Right lobe of liver (tissue), 6 donors: ENCODE data around the gene SPHK1. TPM values are rescaled to one million over a fixed set of nuclear protein-coding genes. Genes with fewer than 3 reads are reported as not detected.

Source experiments
- ATAC-seq, 4 donors: fragments of 200-7000 bp; cut with Tn5 transposase; one replicate each; pipeline ENCODE4 v1.9.1; 2020; ENCODE audit warnings: mild to moderate bottlenecking in 4 of 4, moderate library complexity in 4 of 4
- DNase-seq, 3 donors: peaks; one replicate each; pipeline ENCODE4 v3.0.0-alpha.2; 2020
- H3K27ac ChIP-seq, 3 donors: fragments of 200-600 bp; one replicate each; pipeline ENCODE4 v1.8.0; 2022
- H3K27me3 ChIP-seq, 2 donors: fragments of 200-600 bp; one replicate each; pipeline ENCODE4 v1.8.0; 2022
- H3K36me3 ChIP-seq, 4 donors: fragments of 200-600 bp; sonication (generic) in 1 of 4; one replicate each; pipeline versions ENCODE4 v1.5.1 to v1.8.0; 2017 to 2022; ENCODE audit warnings: control low read depth in 1 of 4
- H3K4me1 ChIP-seq, 4 donors: fragments of 200-600 bp; sonication (generic) in 1 of 4; one replicate each; pipeline versions ENCODE4 v1.5.1 to v1.8.0; 2017 to 2022; ENCODE audit warnings: control low read depth in 1 of 4
- H3K4me3 ChIP-seq, 3 donors: fragments of 200-600 bp; one replicate each; pipeline ENCODE4 v1.8.0; 2022
- H3K9me3 ChIP-seq, 4 donors: fragments of 200-600 bp; sonication (generic) in 1 of 4; one replicate each; pipeline versions ENCODE4 v1.5.1 to v1.8.0; 2017 to 2022; ENCODE audit warnings: control low read depth in 1 of 4
- CTCF ChIP-seq, 4 donors: fragments of 200-600 bp in 3 of 4; fragments of 450-650 bp in 1 of 4; IDR thresholded peaks; one replicate each; pipeline versions ENCODE4 v1.5.1 to v1.8.0; 2016 to 2022; ENCODE audit warnings: antibody characterized with exemption in 4 of 4, mild to moderate bottlenecking in 2 of 4
- POLR2A ChIP-seq: fragments of 450-650 bp; IDR thresholded peaks from one replicate; pipeline ENCODE4 v1.6.1; 2017; ENCODE audit warnings: antibody characterized with exemption, mild to moderate bottlenecking
- WGBS: methylation state at CpG from one replicate; pipeline ENCODE4 v1.1.6; 2018; ENCODE audit warnings: low coverage, low lambda C conversion rate; ENCODE audit not compliant: insufficient coverage; ENCODE audit errors: missing lambda C conversion rate; 5-methylcytosine and 5-hydroxymethylcytosine counted together
- intact Hi-C, 2 donors: fragments of 100-400 bp; cut with DNase I; formaldehyde crosslinking; loops; one replicate each; pipeline versions ENCODE4 v1.11.2 to v1.14.1; 2022
- total RNA-seq, 6 experiments: library from RNA; depleted of rRNA in 2 of 6; stranded (reverse); fragments of >200 nt in 2 of 6; fragmentation: NEBNext Ultra II Directional in 3 of 6; extraction: Animal tissue kit (Norgen Biotek cat#: 25700) in 3 of 6; gene quantifications; one replicate each; pipeline versions ENCODE4 v1.1.0 to v1.2.4, GENCODE V29; 2016 to 2023
- donor health status: DM: no; HTN: yes; CAD: no.
- donor health status: DM: no; HTN: no; CAD: no.
- donor health status: DM: no; HTN: no; CAD: no.
- donor health status: DM: no; HTN: yes; CAD: no.
- donor health status: DM: no; HTN: yes; CAD: no.

SPHK1 gene
- total RNA-seq, 6 experiments from 2014 or later: 0.35 to 2.6 (median 1.5) TPM

DNA sequence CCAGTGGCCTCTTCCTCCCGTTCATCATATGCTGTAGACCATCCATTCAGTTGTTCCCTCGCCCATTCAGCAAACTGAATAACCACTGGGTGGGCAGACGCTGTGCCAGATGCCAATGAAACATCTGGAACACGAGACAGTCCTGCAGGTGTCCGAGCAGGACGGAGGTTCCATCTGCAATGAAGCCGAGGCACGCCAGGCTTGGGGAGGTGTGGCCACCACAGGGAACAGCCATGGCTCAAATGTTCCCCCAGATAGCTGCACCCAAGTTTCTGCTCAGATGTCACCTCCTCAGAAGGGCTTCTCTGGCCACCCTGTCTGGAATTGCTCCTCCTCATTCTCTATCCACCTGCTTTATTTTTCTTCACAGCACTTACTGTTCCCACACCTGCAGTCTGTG, 38.0 kb downstream of the SPHK1 start:
- Histone ChIP-seq H3K9me3 (no peaks in the 10 kb centered on the region), H3K27me3 (no peaks in the 10 kb centered on the region), H3K4me1 (peaks cover 0 to under 1% (median 0%) of the 10 kb centered on the region in 4 donors), H3K36me3 (no peaks in the 10 kb centered on the region), H3K4me3 (no peak overlapping the region), H3K27ac (no peak overlapping the region)
- TF ChIP-seq CTCF (IDR thresholded peaks at IDR 0.05): no peak
- no peak for TF ChIP-seq POLR2A
- intact Hi-C loops: no loop called here
- DNase-seq (no peak), ATAC-seq (no peak)
- 100% methylated on average over 3 of the region's 8 CpGs for WGBS

- intact Hi-C loops: no loop called here
- DNase-seq (no peak), ATAC-seq (no peak)
- H3K27ac ChIP-seq: no peak overlapping the region
- peaks cover 0 to 5% (median 0%) of the 10 kb centered on the region in 4 donors for H3K4me1 ChIP-seq
- no peaks in the 10 kb centered on the region for H3K9me3 ChIP-seq
- H3K36me3 ChIP-seq: no peaks in the 10 kb centered on the region
- 92% methylated on average over 5 of the region's 6 CpGs for WGBS
- no peak for TF ChIP-seq POLR2A
- H3K27me3 ChIP-seq: no peaks in the 10 kb centered on the region
- no peak overlapping the region for H3K4me3 ChIP-seq
Measured at GRCh38 chr17:76422860-76423259, 38.5 kb downstream of the SPHK1 start.

DNA sequence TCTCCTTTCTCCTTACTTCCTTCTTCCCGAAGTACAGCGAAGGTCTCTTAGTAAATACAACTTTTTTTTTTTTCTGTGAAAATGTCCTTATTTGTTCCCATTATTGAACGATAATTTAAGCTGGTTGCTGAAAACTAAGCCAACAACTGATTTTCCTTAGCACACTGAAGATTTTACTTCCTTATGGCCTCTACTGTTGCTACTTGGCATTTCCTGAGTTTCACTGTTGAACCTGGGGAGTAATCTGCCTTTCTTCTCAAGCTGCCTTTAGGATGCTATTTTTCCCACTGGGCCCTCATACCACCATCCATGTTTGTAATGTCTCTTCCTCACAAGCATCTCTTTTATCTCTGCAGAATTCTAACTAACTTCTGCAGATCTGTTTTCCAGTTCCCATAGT, 42.4 kb downstream of the SPHK1 start:
- no peaks in the 10 kb centered on the region for H3K36me3 ChIP-seq
- no peak overlapping the region for H3K27ac ChIP-seq
- H3K27me3 ChIP-seq: no peaks in the 10 kb centered on the region
- DNase-seq: no peak
- ATAC-seq: no peak
- H3K4me3 ChIP-seq: no peak overlapping the region
- WGBS: 93% methylated on average over 3 of the region's 3 CpGs
- TF ChIP-seq POLR2A (no peak), CTCF (IDR thresholded peaks at IDR 0.05) (no peak)
- H3K9me3 ChIP-seq: no peaks in the 10 kb centered on the region
- peaks cover 0 to 11% (median 0%) of the 10 kb centered on the region in 4 donors for H3K4me1 ChIP-seq
- intact Hi-C loops: no loop called here

- ATAC-seq: peak in 2 of 4 donors; percentile 54 to 55
- H3K27me3 ChIP-seq: no peaks in the 10 kb centered on the region
- no peak for DNase-seq
- intact Hi-C loops: no loop called here
- H3K4me1 ChIP-seq: peaks cover 0 to 11% (median 0%) of the 10 kb centered on the region in 4 donors
- H3K9me3 ChIP-seq: no peaks in the 10 kb centered on the region
- no peak for TF ChIP-seq CTCF (IDR thresholded peaks at IDR 0.05)
- TF ChIP-seq POLR2A: no peak
- H3K36me3 ChIP-seq: no peaks in the 10 kb centered on the region
- no peak overlapping the region for H3K4me3 ChIP-seq
- WGBS: 62% methylated on average over 8 of the region's 8 CpGs
- no peak overlapping the region for H3K27ac ChIP-seq
Measured at GRCh38 chr17:76427501-76428231, 43.3 kb downstream of the SPHK1 start.

- no peaks in the 10 kb centered on the region for H3K27me3 ChIP-seq
Measured at GRCh38 chr17:76428511-76428910, 44.1 kb downstream of the SPHK1 start.

More at GRCh38 chr17:76428511-76428910, 44.1 kb downstream of the SPHK1 start:
- intact Hi-C loops: no loop called here
- 90% methylated on average over 1 of the region's 1 CpG for WGBS
- H3K4me3 ChIP-seq: no peak overlapping the region
- no peak overlapping the region for H3K27ac ChIP-seq
- no peak for TF ChIP-seq POLR2A
- TF ChIP-seq CTCF (IDR thresholded peaks at IDR 0.05): no peak
- H3K9me3 ChIP-seq: no peaks in the 10 kb centered on the region
- no peak for DNase-seq
- ATAC-seq: no peak
- no peaks in the 10 kb centered on the region for H3K36me3 ChIP-seq
- H3K4me1 ChIP-seq: peaks cover 0 to 11% (median 0%) of the 10 kb centered on the region in 4 donors
